Natural killer cell (primary cell): ENCODE results near the gene KCNMB2. TPM values are rescaled to one million over a fixed set of nuclear protein-coding genes. Genes with fewer than 3 reads are reported as not detected.

Source experiments
- ATAC-seq, 3 donors: fragments of 150-1000 bp in 2 of 3; fragments of 200-7000 bp in 1 of 3; cut with Tn5 transposase; 1 replicate in 1 of 3; 2 replicates in 2 of 3; pipeline ENCODE4 v1.10.0; 2021; ENCODE audit warnings: mild to moderate bottlenecking in 2 of 3, moderate library complexity in 2 of 3
- DNase-seq, 2 donors: peaks; one replicate each; pipeline versions ENCODE4 v3.0.0 to v3.0.0-alpha.2; 2013 to 2021; ENCODE audit warnings: mixed read lengths in 1 of 2
- H3K27ac ChIP-seq: one replicate; pipeline ENCODE4 v1.5.1; 2013; ENCODE audit warnings: mild to moderate bottlenecking, low read length
- H3K27me3 ChIP-seq: one replicate; pipeline ENCODE4 v1.6.1; 2013; ENCODE audit warnings: low read length; ENCODE audit not compliant: control insufficient read depth, insufficient read depth
- H3K36me3 ChIP-seq: one replicate; pipeline ENCODE4 v1.6.1; 2013; ENCODE audit warnings: low read length; ENCODE audit not compliant: control insufficient read depth, insufficient read depth
- H3K4me1 ChIP-seq: one replicate; pipeline ENCODE4 v1.6.1; 2013; ENCODE audit warnings: low read length; ENCODE audit not compliant: control insufficient read depth, insufficient read depth
- H3K4me3 ChIP-seq: one replicate; pipeline ENCODE4 v1.5.1; 2013; ENCODE audit warnings: low read length
- H3K9me3 ChIP-seq: one replicate; pipeline ENCODE4 v1.6.1; 2013; ENCODE audit warnings: low read length; ENCODE audit not compliant: control insufficient read depth, insufficient read depth
- H3K27ac Mint-ChIP-seq, 2 donors: one replicate each; pipeline ENCODE4 v1.8.0; 2022; ENCODE audit warnings: mild to moderate bottlenecking in 2 of 2, mixed read lengths in 2 of 2, moderate library complexity in 1 of 2
- H3K27me3 Mint-ChIP-seq, 2 donors: one replicate each; pipeline ENCODE4 v1.8.0; 2022; ENCODE audit warnings: low read depth in 2 of 2, mixed read lengths in 2 of 2
- H3K36me3 Mint-ChIP-seq: one replicate; pipeline ENCODE4 v1.8.0; 2022; ENCODE audit warnings: mixed read lengths
- H3K4me1 Mint-ChIP-seq, 2 donors: one replicate each; pipeline ENCODE4 v1.8.0; 2022; ENCODE audit warnings: mixed read lengths in 2 of 2
- H3K4me3 Mint-ChIP-seq: one replicate; pipeline ENCODE4 v1.8.0; 2022; ENCODE audit warnings: mild to moderate bottlenecking, moderate library complexity, mixed read lengths
- H3K9me3 Mint-ChIP-seq, 2 donors: one replicate each; pipeline ENCODE4 v1.8.0; 2022; ENCODE audit warnings: mixed read lengths in 2 of 2
- WGBS: methylation state at CpG from one replicate; pipeline ENCODE4 v1.1.7; 2013; ENCODE audit warnings: missing lambda C conversion rate; ENCODE audit not compliant: insufficient coverage; 5-methylcytosine and 5-hydroxymethylcytosine counted together
- intact Hi-C: fragments of 100-400 bp; cut with micrococcal nuclease; formaldehyde crosslinking; loops from one replicate; pipeline ENCODE4 v1.14.2; 2022
- total RNA-seq, 4 donors: library from RNA; stranded (reverse); fragments of 120-200 nt in 1 of 4; gene quantifications; one replicate each; pipeline versions ENCODE4 v1.2.3 to v1.2.4, GENCODE V29; 2013 to 2022
- TF ChIP-seq, protein P1 (sequence below): fragments of 200-600 bp; IDR thresholded peaks from one replicate; pipeline ENCODE4 v1.8.0; 2022; ENCODE audit warnings: antibody characterized with exemption

KCNMB2 gene
- total RNA-seq, 3 donors from 2014 or later (not counting 1 experiment from before 2014, with no cell fraction given) = not detected

DNA sequence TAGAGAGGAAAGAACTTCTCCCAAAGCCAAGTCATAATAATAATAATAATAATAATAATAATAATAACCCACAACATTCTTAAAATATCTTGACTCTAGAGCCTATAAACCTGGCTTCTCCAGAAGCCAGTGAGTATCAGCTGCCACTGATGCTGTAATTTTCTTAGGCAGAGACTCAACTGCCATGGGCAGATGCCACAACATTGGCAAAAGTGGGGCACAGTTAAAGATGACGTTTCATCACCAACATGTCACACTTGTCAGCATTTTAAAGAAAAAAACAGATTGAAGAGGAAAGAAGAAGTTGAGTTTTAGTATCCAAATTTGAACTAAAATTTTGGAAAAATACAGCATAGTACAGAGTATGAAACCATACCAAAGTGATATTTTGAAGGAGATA, 270.4 kb downstream of the KCNMB2 start:
- H3K36me3 Mint-ChIP-seq = no peaks in the 10 kb centered on the region
- H3K27ac Mint-ChIP-seq = no peak overlapping the region
- Histone ChIP-seq H3K4me1 (no peaks in the 10 kb centered on the region), H3K4me3 (no peak overlapping the region), H3K27ac (no peak overlapping the region), H3K9me3 (no peaks in the 10 kb centered on the region), H3K36me3 (no peaks in the 10 kb centered on the region), H3K27me3 (no peaks in the 10 kb centered on the region)
- ATAC-seq = no peak
- H3K4me1 Mint-ChIP-seq = no peaks in the 10 kb centered on the region
- intact Hi-C loops = no loop called here
- 100% methylated on average over 1 of the region's 1 CpG for WGBS
- TF ChIP-seq, protein P1, sequence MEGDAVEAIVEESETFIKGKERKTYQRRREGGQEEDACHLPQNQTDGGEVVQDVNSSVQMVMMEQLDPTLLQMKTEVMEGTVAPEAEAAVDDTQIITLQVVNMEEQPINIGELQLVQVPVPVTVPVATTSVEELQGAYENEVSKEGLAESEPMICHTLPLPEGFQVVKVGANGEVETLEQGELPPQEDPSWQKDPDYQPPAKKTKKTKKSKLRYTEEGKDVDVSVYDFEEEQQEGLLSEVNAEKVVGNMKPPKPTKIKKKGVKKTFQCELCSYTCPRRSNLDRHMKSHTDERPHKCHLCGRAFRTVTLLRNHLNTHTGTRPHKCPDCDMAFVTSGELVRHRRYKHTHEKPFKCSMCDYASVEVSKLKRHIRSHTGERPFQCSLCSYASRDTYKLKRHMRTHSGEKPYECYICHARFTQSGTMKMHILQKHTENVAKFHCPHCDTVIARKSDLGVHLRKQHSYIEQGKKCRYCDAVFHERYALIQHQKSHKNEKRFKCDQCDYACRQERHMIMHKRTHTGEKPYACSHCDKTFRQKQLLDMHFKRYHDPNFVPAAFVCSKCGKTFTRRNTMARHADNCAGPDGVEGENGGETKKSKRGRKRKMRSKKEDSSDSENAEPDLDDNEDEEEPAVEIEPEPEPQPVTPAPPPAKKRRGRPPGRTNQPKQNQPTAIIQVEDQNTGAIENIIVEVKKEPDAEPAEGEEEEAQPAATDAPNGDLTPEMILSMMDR = no peak
- H3K27me3 Mint-ChIP-seq = no peaks in the 10 kb centered on the region
- H3K9me3 Mint-ChIP-seq = peaks cover 0 to 6% of the 10 kb centered on the region in 2 donors
- no peak for DNase-seq
- no peak overlapping the region for H3K4me3 Mint-ChIP-seq

DNA sequence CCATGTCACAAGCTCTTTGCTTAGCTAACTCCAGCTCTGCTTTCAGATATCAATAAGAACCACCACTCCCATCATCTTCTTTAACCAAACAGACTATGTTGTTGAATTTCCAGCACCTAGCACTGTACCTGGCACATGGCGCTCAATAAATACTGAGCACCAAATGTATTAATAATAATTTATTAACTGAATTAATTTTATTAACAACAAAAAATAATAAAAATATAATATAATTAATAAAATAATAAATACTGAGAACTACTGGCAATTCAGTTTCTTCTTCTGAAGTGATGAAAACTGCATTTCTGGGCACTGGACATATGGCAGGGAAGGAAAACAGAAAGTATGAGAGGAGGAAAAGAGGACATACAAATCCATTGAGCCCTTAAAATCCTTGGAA, 271.5 kb downstream of the KCNMB2 start:
- Histone ChIP-seq H3K9me3 (no peaks in the 10 kb centered on the region), H3K4me1 (no peaks in the 10 kb centered on the region), H3K4me3 (no peak overlapping the region), H3K27me3 (no peaks in the 10 kb centered on the region), H3K27ac (no peak overlapping the region), H3K36me3 (no peaks in the 10 kb centered on the region)
- Mint-ChIP-seq H3K36me3 (no peaks in the 10 kb centered on the region), H3K27me3 (no peaks in the 10 kb centered on the region), H3K4me3 (no peak overlapping the region), H3K9me3 (peaks cover 0 to 6% of the 10 kb centered on the region in 2 donors), H3K4me1 (no peaks in the 10 kb centered on the region), H3K27ac (no peak overlapping the region)
- intact Hi-C loops = no loop called here
- TF ChIP-seq, protein P1 = no peak
- no CpG with 5 or more reads among the region's 1 CpG for WGBS
- no peak for DNase-seq
- ATAC-seq = no peak

DNA sequence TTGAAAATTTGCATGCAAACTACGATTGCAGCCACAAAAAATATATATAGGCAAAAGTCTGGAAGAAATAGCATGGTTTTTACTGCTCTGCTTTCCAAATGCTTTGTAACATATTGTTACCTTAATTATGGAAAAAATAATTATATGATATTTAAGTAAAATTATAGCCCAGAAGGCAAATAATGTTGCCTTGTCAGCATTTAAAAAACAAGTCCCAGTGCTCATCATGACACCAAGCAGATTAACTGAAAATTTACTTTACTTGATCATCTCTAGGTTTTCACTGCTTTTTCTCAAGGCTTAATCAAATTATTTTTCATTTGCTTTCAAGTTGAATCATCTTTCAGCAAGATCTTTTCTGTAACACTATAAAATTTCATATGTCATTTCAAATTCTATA, 272.5 kb downstream of the KCNMB2 start:
- no peaks in the 10 kb centered on the region for H3K27me3 Mint-ChIP-seq
- peaks cover under 1 to 4% of the 10 kb centered on the region in 2 donors for H3K9me3 Mint-ChIP-seq
- no peak for DNase-seq
- Histone ChIP-seq H3K36me3 (no peaks in the 10 kb centered on the region), H3K27me3 (no peaks in the 10 kb centered on the region), H3K4me1 (no peaks in the 10 kb centered on the region), H3K27ac (no peak overlapping the region), H3K4me3 (no peak overlapping the region), H3K9me3 (no peaks in the 10 kb centered on the region)
- TF ChIP-seq, protein P1 = no peak
- ATAC-seq = no peak
- H3K4me3 Mint-ChIP-seq = no peak overlapping the region
- H3K4me1 Mint-ChIP-seq = no peaks in the 10 kb centered on the region
- no peaks in the 10 kb centered on the region for H3K36me3 Mint-ChIP-seq
- intact Hi-C loops = no loop called here
- no CpG with 5 or more reads among the region's 1 CpG for WGBS
- no peak overlapping the region for H3K27ac Mint-ChIP-seq

DNA sequence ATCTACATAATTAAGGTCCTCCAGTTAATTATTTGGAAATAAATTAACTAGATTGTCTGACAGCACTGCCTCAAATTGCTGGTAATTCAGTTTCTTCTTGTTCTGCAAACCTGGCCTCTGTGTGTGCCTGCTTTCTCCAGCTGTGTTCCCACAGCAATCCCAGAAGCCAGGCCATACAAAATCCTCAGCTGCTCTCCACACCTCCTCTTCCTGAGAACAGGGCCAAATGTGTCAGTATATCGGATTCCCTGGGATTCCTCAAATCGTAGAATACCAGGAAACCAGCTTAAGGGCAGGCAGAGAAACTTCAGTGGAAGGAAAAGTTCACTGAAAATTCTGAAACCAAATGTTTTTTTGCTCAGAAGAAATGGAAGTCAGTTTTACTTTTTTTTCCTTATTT, 273.9 kb downstream of the KCNMB2 start:
- Histone ChIP-seq H3K4me3 (no peak overlapping the region), H3K27ac (no peak overlapping the region), H3K27me3 (no peaks in the 10 kb centered on the region), H3K9me3 (no peaks in the 10 kb centered on the region), H3K36me3 (no peaks in the 10 kb centered on the region), H3K4me1 (no peaks in the 10 kb centered on the region)
- TF ChIP-seq, protein P1 = no peak
- Mint-ChIP-seq H3K36me3 (no peaks in the 10 kb centered on the region), H3K4me3 (no peak overlapping the region), H3K27me3 (no peaks in the 10 kb centered on the region), H3K27ac (no peak overlapping the region), H3K4me1 (no peaks in the 10 kb centered on the region), H3K9me3 (peaks cover 2 to 4% of the 10 kb centered on the region in 2 donors)
- ATAC-seq (no peak), DNase-seq (no peak)
- intact Hi-C loops = no loop called here
- 73% methylated on average over 2 of the region's 2 CpGs for WGBS
